Activated CD8-positive, alpha-beta T cell treated with anti-CD3 and anti-CD28 coated beads for 36 hours (primary cell): ENCODE data around the gene SNRNP40. TPM values are rescaled to one million over a fixed set of nuclear protein-coding genes. Genes with fewer than 3 reads are reported as not detected.
"Not testable (repeated sequence)": the region's sequence is repeated elsewhere in the genome, so short reads cannot be mapped to it uniquely, and the experiment has no call there.

ENCODE experiments used
- ATAC-seq: fragments of 200-7000 bp; cut with Tn5 transposase; one replicate; pipeline ENCODE4 v1.10.0; 2021; ENCODE audit warnings: mild to moderate bottlenecking, moderate library complexity
- CTCF ChIA-PET: fragments of 350-600 bp; sonication (Branson Sonifier 250); formaldehyde crosslinking; loops from one replicate; lab custom pipeline; 2021; ENCODE audit warnings: antibody characterized with exemption; lab: Charles Lee
- POLR2A ChIA-PET: fragments of 350-600 bp; sonication (Branson Sonifier 250); formaldehyde crosslinking; loops from one replicate; lab custom pipeline; 2021; ENCODE audit warnings: antibody characterized with exemption; lab: Charles Lee
- DNase-seq: peaks from one replicate; pipeline ENCODE4 v3.0.0-alpha.2; 2020
- H3K27ac Mint-ChIP-seq: one replicate; pipeline ENCODE4 v1.8.0; 2021; ENCODE audit warnings: mild to moderate bottlenecking, mixed read lengths
- H3K27me3 Mint-ChIP-seq: one replicate; pipeline ENCODE4 v1.8.0; 2021; ENCODE audit warnings: mixed read lengths
- H3K36me3 Mint-ChIP-seq: one replicate; pipeline ENCODE4 v1.8.0; 2021; ENCODE audit warnings: low read depth, mixed read lengths
- H3K4me1 Mint-ChIP-seq: one replicate; pipeline ENCODE4 v1.8.0; 2021; ENCODE audit warnings: low read depth, mixed read lengths
- H3K4me3 Mint-ChIP-seq: one replicate; pipeline ENCODE4 v1.8.0; 2021; ENCODE audit warnings: mild to moderate bottlenecking, moderate library complexity, mixed read lengths
- H3K9me3 Mint-ChIP-seq: one replicate; pipeline ENCODE4 v1.8.0; 2021; ENCODE audit warnings: mixed read lengths
- CTCF ChIP-seq: fragments of 200-600 bp; IDR thresholded peaks from one replicate; pipeline ENCODE4 v1.8.0; 2022; ENCODE audit warnings: antibody characterized with exemption, mild to moderate bottlenecking
- intact Hi-C: fragments of 100-400 bp; cut with micrococcal nuclease; formaldehyde crosslinking; loops from one replicate; pipeline ENCODE4 v1.10.0; 2022
- total RNA-seq, 2 experiments: library from RNA; stranded (reverse); gene quantifications; one replicate each; pipeline ENCODE4 v1.2.3, GENCODE V29; 2021

SNRNP40 gene
- total RNA-seq, 2 experiments from 2014 or later: 98.6 to 102 TPM

- Mint-ChIP-seq H3K4me1 (no peaks in the 10 kb centered on the region), H3K4me3 (no peak overlapping the region), H3K27ac (no peak overlapping the region), H3K9me3 (no peaks in the 10 kb centered on the region), H3K36me3 (peaks cover 49% of the 10 kb centered on the region), H3K27me3 (no peaks in the 10 kb centered on the region)
- ChIA-PET POLR2A (no interaction called here), CTCF (interaction anchor here (1.0 kb wide), 1 partner anchor 26 kb away, joined by 3 read pairs; no protein-coding TSS in a partner anchor)
- no peak for DNase-seq
- no peak for ATAC-seq
- intact Hi-C loops: no loop called here
- no peak for TF ChIP-seq CTCF
These were observed 30.0 kb downstream of the SNRNP40 start for GRCh38 chr1:31266547-31266946.

GRCh38 chr1:31264790-31265386 lies 31.7 kb downstream of the SNRNP40 start:
- H3K36me3 Mint-ChIP-seq: peaks cover 48% of the 10 kb centered on the region
- no peaks in the 10 kb centered on the region for H3K4me1 Mint-ChIP-seq
- H3K27ac Mint-ChIP-seq: no peak overlapping the region
- ChIA-PET CTCF (interaction anchor here (1.3 to 1.6 kb wide), 3 partner anchors 10 to 81 kb away, joined by 3 read pairs; no protein-coding TSS in a partner anchor), POLR2A (interaction anchor here (1.1 to 1.2 kb wide), 3 partner anchors 10 to 31 kb away, joined by 3 read pairs; partner anchors contain the start of gene SNRNP40)
- no peak for TF ChIP-seq CTCF
- no peak for DNase-seq
- intact Hi-C loops: no loop called here
- no peak for ATAC-seq
- no peaks in the 10 kb centered on the region for H3K9me3 Mint-ChIP-seq
- no peak overlapping the region for H3K4me3 Mint-ChIP-seq
- no peaks in the 10 kb centered on the region for H3K27me3 Mint-ChIP-seq

- no peak overlapping the region for H3K4me3 Mint-ChIP-seq
- H3K27ac Mint-ChIP-seq: no peak overlapping the region
- no peak for DNase-seq
- TF ChIP-seq CTCF: no peak
- ChIA-PET CTCF (interaction anchor here (0.8 to 1.3 kb wide), 3 partner anchors 12 to 131 kb away, joined by 3 read pairs; no protein-coding TSS in a partner anchor), POLR2A (interaction anchor here (0.8 to 1.2 kb wide), 4 partner anchors 8 to 33 kb away, joined by 3 to 4 read pairs (median 3); partner anchors contain the start of genes SNRNP40 and ZCCHC17)
- intact Hi-C loops: no loop called here
- H3K4me1 Mint-ChIP-seq: no peaks in the 10 kb centered on the region
- H3K9me3 Mint-ChIP-seq: no peaks in the 10 kb centered on the region
- peaks cover 49% of the 10 kb centered on the region for H3K36me3 Mint-ChIP-seq
- ATAC-seq: no peak
- H3K27me3 Mint-ChIP-seq: no peaks in the 10 kb centered on the region
These were observed 33.2 kb downstream of the SNRNP40 start for GRCh38 chr1:31263408-31263807.

GRCh38 chr1:31262393-31262792 lies 34.2 kb downstream of the SNRNP40 start:
- CTCF ChIA-PET: interaction anchor here (0.7 to 1.4 kb wide), 2 partner anchors 81 to 286 kb away, joined by 3 read pairs; no protein-coding TSS in a partner anchor
- H3K27ac Mint-ChIP-seq, H3K27me3 Mint-ChIP-seq, H3K4me3 Mint-ChIP-seq, H3K9me3 Mint-ChIP-seq, intact Hi-C loops, DNase-seq, ATAC-seq, H3K4me1 Mint-ChIP-seq: not testable (repeated sequence)
- H3K36me3 Mint-ChIP-seq: peaks cover 52% of the 10 kb centered on the region
- POLR2A ChIA-PET: interaction anchor here (1.2 kb wide), 2 partner anchors 9 to 34 kb away, joined by 3 read pairs; partner anchors contain the start of genes SNRNP40 and ZCCHC17

GRCh38 chr1:31261916-31262315 lies 34.7 kb downstream of the SNRNP40 start:
- H3K4me1 Mint-ChIP-seq: no peaks in the 10 kb centered on the region
- ChIA-PET CTCF (interaction anchor here (1.0 to 1.4 kb wide), 3 partner anchors 35 to 80 kb away, joined by 3 read pairs; partner anchors contain the start of genes SNRNP40 and ZCCHC17), POLR2A (no interaction called here)
- TF ChIP-seq CTCF: no peak
- no peak for ATAC-seq
- H3K9me3 Mint-ChIP-seq: no peaks in the 10 kb centered on the region
- no peak for DNase-seq
- H3K27me3 Mint-ChIP-seq: no peaks in the 10 kb centered on the region
- H3K4me3 Mint-ChIP-seq: no peak overlapping the region
- no peak overlapping the region for H3K27ac Mint-ChIP-seq
- intact Hi-C loops: no loop called here
- peaks cover 51% of the 10 kb centered on the region for H3K36me3 Mint-ChIP-seq
